ENCODE results near the gene LY86.

Gene LY86

GRCh38 chr6:6624269-6624990 lies 35.9 kb downstream of the LY86 start:
- DNase-seq = no peak

GRCh38 chr6:6626187-6626586 lies 37.7 kb downstream of the LY86 start:
- peak in 1 of 2 experiments; percentile 77 for DNase-seq

GRCh38 chr6:6629402-6629801 lies 40.9 kb downstream of the LY86 start:
- DNase-seq = no peak

- no peak for DNase-seq
These were observed 42.5 kb downstream of the LY86 start for GRCh38 chr6:6631053-6631452.

GRCh38 chr6:6631534-6632276 lies 43.2 kb downstream of the LY86 start:
- peak; percentile 43 to 77 for DNase-seq

GRCh38 chr6:6633898-6634734 lies 45.6 kb downstream of the LY86 start:
- no peak for DNase-seq

GRCh38 chr6:6634735-6635075 lies 46.2 kb downstream of the LY86 start:
- no peak for DNase-seq

- no peak for DNase-seq
These were observed 46.8 kb downstream of the LY86 start for GRCh38 chr6:6635291-6635690.

- DNase-seq = no peak
These were observed 47.3 kb downstream of the LY86 start for GRCh38 chr6:6635869-6636268.

- no peak for DNase-seq
These were observed 51.1 kb downstream of the LY86 start for GRCh38 chr6:6639572-6639971.

GRCh38 chr6:6640926-6641325 lies 52.4 kb downstream of the LY86 start:
- no peak for DNase-seq

GRCh38 chr6:6643398-6643797 lies 54.9 kb downstream of the LY86 start:
- no peak for DNase-seq

- no peak for DNase-seq
These were observed 56.9 kb downstream of the LY86 start for GRCh38 chr6:6645261-6645917.

- DNase-seq = no peak
These were observed 57.9 kb downstream of the LY86 start for GRCh38 chr6:6646384-6646783.

GRCh38 chr6:6646859-6647258 lies 58.3 kb downstream of the LY86 start:
- no peak for DNase-seq

- no peak for DNase-seq
These were observed 60.3 kb downstream of the LY86 start for GRCh38 chr6:6648692-6649343.

- peak in 1 of 2 experiments; percentile 6 for DNase-seq
These were observed 61.4 kb downstream of the LY86 start for GRCh38 chr6:6649824-6650349.

GRCh38 chr6:6650839-6651238 lies 62.3 kb downstream of the LY86 start:
- no peak for DNase-seq

GRCh38 chr6:6651335-6651734 lies 62.8 kb downstream of the LY86 start:
- DNase-seq = no peak

- no peak for DNase-seq
These were observed 64.4 kb downstream of the LY86 start for GRCh38 chr6:6652932-6653331.

- no peak for DNase-seq
These were observed 66.4 kb downstream of the LY86 start for GRCh38 chr6:6654599-6655575.

Data from NCI-H524 (cell line).